ENCODE data around the gene FMR1NB. TPM values are rescaled to one million over a fixed set of nuclear protein-coding genes. Genes with fewer than 3 reads are reported as not detected.

FMR1NB gene
- total and polyA plus RNA-seq, 9 of the 15 experiments (the other 6 are each of a cell fraction or from before 2014, with no cell fraction given), result 2.3 to 13.2 (median 5.1) TPM

DNA sequence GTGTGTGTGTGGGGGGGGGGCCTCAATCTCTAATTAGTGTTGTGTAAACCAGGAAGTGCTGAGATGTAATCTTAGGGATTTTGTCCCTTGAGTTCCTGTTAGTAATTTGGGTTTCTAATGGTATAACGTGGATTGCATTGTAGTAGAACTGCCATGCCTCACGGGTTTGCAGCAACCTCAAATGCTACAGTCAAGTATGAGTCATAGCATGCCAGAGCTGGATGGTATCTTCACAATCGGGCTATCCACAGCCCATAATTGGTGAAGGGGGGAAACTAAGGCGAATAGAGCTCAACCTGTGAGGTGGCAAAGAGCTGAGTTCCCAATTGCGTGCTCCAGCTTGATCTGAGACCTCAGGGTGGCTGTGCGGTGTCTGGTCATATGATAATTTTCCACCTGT lies 2.2 kb upstream of the FMR1NB start (continued):
- no peak for TF ChIP-seq TGIF2 (CRISPR knock-in tag; IDR thresholded peaks at IDR 0.05)
- TF ChIP-seq MBD2 (IDR thresholded peaks at IDR 0.05; ENCODE audit: borderline replicate concordance, low read depth), result no peak

DNA sequence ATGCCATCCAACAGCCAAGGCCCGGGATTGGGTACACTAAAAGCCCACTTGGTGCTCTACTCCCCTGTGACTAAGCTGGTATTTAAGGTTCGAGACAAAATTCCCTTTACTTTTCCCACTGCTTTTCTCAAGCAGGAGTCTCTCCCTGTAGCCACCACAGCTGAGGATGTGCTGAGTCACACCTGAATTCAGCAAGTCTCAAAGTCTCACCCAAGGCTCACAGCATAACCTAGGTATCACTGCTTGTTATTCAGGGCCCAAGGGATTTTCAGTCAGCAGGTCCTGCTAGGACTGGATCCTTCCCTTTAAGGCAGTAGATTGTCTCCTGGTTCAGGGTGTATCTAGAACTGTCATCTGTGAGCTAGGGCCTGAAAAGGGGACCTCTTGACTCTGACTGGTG lies 39.2 kb downstream of the FMR1NB start:
- WGBS (ENCODE audit: insufficient coverage, low coverage, missing lambda C conversion rate), result 5% methylated on average over 2 of the region's 2 CpGs
- intact Hi-C loops (cut with micrococcal nuclease) (no loop called here), in situ Hi-C loops (cut with MboI) (no loop called here)
- no TSS peak for BruUV-seq (replicated peaks)
- H4K20me1 ChIP-seq (replicated peaks; ENCODE audit: control insufficient read depth, insufficient read depth, low read length), result no peaks in the 10 kb centered on the region
- TF ChIP-seq CBFA2T3 (IDR thresholded peaks at IDR 0.05) (peak; percentile 33; the same call in 1 of the 2 replicates), NFE2 (IDR thresholded peaks at IDR 0.05; ENCODE audit: low read depth) (peak; percentile 63), ZNF165 (CRISPR knock-in tag; IDR thresholded peaks at IDR 0.05; ENCODE audit: borderline replicate concordance) (no peak), C11orf30 (IDR thresholded peaks at IDR 0.05; ENCODE audit: low read depth) (peak; percentile 8; the same call in 1 of the 2 replicates), MAFG (tag; conservative IDR thresholded peaks at IDR 0.05) (0 out of 2 replicates have a peak, but pooled peaks have one; percentile 9), ZNF316 (IDR thresholded peaks at IDR 0.05) (peak; percentile 26; the same call in 1 of the 2 replicates)
- TF ChIP-seq, protein P1, sequence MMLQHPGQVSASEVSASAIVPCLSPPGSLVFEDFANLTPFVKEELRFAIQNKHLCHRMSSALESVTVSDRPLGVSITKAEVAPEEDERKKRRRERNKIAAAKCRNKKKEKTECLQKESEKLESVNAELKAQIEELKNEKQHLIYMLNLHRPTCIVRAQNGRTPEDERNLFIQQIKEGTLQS (IDR thresholded peaks at IDR 0.05), result no peak
- TF ChIP-seq, protein P1 (CRISPR knock-in tag; conservative IDR thresholded peaks at IDR 0.05), result no peak
- H3K9me3 ChIP-seq (replicated peaks; ENCODE audit: control insufficient read depth, insufficient read depth, low read depth, low read length), result no peaks in the 10 kb centered on the region
- H3K27ac ChIP-seq (ENCODE audit: extremely low read depth, low read depth, low read length), result no peak overlapping the region; the same call in 2 of the 3 replicates
- CTCF ChIA-PET (ENCODE audit: low intra/inter-chr PET ratio), result no interaction called here
- H3K9me1 ChIP-seq (ENCODE audit: control insufficient read depth, insufficient read depth, low read length), result no peaks in the 10 kb centered on the region
- peak in 1 of 4 experiments; percentile 26 for DNase-seq (ENCODE audit: extremely low read depth in 1 of 4, low spot score in 3 of 4)
- H3K9ac ChIP-seq (ENCODE audit: insufficient read depth in 1 of 2, low read depth in 2 of 2, low read length in 2 of 2), result no peak overlapping the region
- no peaks in the 10 kb centered on the region for H3K79me2 ChIP-seq (ENCODE audit: control insufficient read depth, insufficient read depth, low read length)
- POLR2A ChIA-PET, result no interaction called here
- no peak for FAIRE-seq
- H3K36me3 ChIP-seq (ENCODE audit: control insufficient read depth, insufficient read depth, low read length), result no peaks in the 10 kb centered on the region
- no peak overlapping the region for H3K4me2 ChIP-seq (ENCODE audit: insufficient read depth, low read length)
- ATAC-seq, result peak; percentile 69
- no peak overlapping the region for H2AFZ ChIP-seq (ENCODE audit: low read depth, low read length)
- no peaks in the 10 kb centered on the region for H3K27me3 ChIP-seq (ENCODE audit: control insufficient read depth in 2 of 2, insufficient read depth in 2 of 2, low read length in 2 of 2)
- H3K4me1 ChIP-seq (replicated peaks in 1 of 2; ENCODE audit: control insufficient read depth in 2 of 2, insufficient read depth in 2 of 2, low read length in 2 of 2), result no peaks in the 10 kb centered on the region
- no peak overlapping the region for H3K4me3 ChIP-seq
